GM18909 (cell line): ENCODE results near the gene KRT2.

Experiments
- ATAC-seq: cut with Tn5 transposase; IDR thresholded peaks from one replicate; pipeline ENCODE4 v1.9.1; 2021; ENCODE audit warnings: mild to moderate bottlenecking; ENCODE audit not compliant: unreplicated experiment, poor library complexity

Gene KRT2

DNA sequence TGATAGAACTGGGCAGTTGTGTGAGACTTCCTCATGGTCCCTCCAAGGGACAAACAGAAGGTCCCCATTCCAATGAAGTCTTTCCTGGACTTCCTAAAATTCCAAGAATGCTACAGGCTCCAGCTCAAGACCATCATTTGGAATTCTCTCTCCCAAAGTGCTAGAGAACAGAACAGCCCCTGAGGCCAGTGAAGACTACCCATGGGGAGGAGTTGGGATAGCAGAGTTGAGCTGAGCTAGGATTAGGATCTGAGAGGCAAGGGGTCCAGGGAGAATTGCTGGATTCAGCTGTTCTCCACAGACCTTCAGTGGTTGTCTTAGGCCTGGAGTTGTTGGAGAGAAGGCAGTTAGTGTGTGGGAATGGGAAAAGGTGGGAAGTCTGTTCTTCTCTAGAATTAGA lies 17.4 kb upstream of the KRT2 start:
- no peak for ATAC-seq

- no peak for ATAC-seq
Measured at GRCh38 chr12:52667931-52668330, 15.9 kb upstream of the KRT2 start.

- ATAC-seq = no peak
Measured at GRCh38 chr12:52667509-52667908, 15.5 kb upstream of the KRT2 start.

GRCh38 chr12:52666471-52666870 lies 14.5 kb upstream of the KRT2 start:
- ATAC-seq = no peak

GRCh38 chr12:52663420-52663819 lies 11.4 kb upstream of the KRT2 start:
- no peak for ATAC-seq

GRCh38 chr12:52662918-52663229 lies 10.9 kb upstream of the KRT2 start:
- no peak for ATAC-seq

- no peak for ATAC-seq
Measured at GRCh38 chr12:52662093-52662917, 10.3 kb upstream of the KRT2 start.

GRCh38 chr12:52661668-52662067 lies 9.7 kb upstream of the KRT2 start:
- no peak for ATAC-seq

GRCh38 chr12:52660934-52661499 lies 9.0 kb upstream of the KRT2 start:
- no peak for ATAC-seq

GRCh38 chr12:52659951-52660350 lies 7.9 kb upstream of the KRT2 start:
- no peak for ATAC-seq

- no peak for ATAC-seq
Measured at GRCh38 chr12:52659395-52659794, 7.4 kb upstream of the KRT2 start.

DNA sequence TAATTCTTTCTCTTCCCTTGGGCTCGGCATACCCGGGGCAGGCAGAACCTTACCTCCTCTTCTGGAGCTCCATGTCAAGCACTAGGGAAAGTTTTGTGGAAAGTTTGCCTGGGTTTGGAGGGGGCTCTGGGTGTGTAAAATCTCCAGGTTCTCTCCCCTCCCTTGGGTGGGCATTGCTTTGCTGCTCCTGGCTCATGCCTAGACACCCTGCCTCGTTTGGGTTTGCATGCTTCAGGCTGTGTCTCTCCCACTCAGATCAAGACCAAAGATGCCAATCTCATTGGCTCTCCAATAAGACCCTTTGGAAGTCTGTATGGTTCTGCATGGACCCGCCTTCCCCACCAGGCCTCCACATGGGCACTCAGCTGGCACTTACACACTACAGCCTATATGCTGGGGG lies 6.2 kb upstream of the KRT2 start:
- ATAC-seq = no peak

- ATAC-seq = no peak
Measured at GRCh38 chr12:52657250-52657902, 5.4 kb upstream of the KRT2 start.

DNA sequence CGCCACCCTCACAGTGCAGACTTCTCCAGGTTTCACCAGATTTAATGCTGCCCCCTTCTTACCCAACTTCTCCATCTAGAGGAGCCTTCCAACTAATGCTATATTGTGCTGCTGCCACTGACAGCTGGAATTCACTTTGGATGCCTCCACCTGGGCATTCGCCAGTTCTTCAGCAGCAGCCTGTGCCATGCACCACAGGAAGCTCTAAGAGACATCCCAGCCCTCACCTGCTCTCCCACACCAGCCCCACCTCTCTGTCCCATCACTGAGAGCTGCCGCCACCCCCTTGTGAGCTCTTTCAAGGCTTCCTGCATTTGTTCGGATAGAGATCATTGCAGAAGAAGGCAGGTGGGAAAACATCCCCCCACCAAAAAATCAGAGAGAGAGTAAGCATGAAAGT lies 4.6 kb upstream of the KRT2 start:
- no peak for ATAC-seq

DNA sequence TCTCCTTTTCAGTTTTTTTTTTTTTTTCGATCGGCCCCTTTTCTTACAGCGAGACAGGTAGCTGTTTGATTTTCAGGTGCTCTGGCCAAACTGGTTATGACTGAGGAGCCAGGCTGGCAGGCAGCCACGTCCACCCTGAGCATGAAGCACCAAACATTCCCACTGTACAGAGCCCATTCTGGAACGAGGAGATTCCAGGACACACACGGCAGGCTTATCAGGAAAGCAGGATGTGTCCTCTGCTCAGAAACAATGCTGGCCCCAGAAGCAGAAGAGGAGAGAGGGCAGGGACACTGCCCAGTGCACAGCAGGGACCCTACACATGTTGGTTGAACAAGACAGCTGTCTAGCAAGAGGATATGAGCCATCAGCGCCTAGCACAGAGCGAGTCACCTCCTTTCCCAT lies 3.7 kb upstream of the KRT2 start:
- ATAC-seq = no peak

- no peak for ATAC-seq
Measured at GRCh38 chr12:52655251-52655650, 3.2 kb upstream of the KRT2 start.

- no peak for ATAC-seq
Measured at GRCh38 chr12:52650520-52651081, 1.4 kb downstream of the KRT2 start.

DNA sequence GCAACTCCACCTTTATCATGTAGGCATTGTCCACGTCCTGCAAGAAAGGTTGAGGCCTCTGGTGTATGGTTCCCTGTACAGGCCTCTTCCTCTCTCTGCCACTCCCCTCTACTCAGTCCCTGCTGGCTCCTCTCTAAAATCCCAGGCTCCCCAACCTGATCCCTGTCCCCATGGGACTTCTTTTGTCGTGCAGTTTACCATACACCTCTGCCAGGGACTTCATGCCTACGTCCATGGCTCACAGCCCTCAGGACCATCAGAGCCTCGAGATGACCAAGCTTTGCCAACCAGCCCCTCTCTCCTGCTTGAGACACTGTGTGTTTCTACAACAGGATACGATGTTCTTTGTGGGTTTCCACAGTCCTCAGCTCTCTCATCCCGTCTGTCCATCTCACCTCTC lies 2.9 kb downstream of the KRT2 start:
- ATAC-seq = no peak

GRCh38 chr12:52648012-52648550 lies 3.9 kb downstream of the KRT2 start:
- no peak for ATAC-seq

DNA sequence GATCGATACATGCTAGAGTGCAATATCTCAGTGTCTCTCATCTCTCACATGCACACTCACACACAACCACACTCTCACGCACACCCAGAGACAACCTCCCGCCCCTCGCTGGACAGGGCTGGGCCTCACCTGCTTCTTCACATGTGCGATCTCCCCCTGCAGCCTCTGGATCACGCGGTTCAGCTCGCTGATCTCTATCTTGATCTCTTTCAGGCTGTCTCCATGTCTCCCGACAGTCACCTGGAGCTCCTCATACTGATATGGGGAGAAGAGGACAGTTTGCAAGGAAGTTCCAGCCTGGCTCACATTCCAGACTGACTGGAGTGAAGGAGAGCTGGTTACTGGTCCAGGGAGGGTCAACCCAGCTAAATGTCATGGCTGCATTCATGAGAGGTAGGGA lies 4.4 kb downstream of the KRT2 start:
- ATAC-seq = no peak

GRCh38 chr12:52646613-52647012 lies 5.4 kb downstream of the KRT2 start:
- ATAC-seq = no peak
